GM19328 (cell line): ENCODE data around the gene CPM.
"Not testable (repeated sequence)": the region's sequence is repeated elsewhere in the genome, so short reads cannot be mapped to it uniquely, and the experiment has no call there.

Source experiments
- ATAC-seq: cut with Tn5 transposase; IDR thresholded peaks from one replicate; pipeline ENCODE4 v1.9.1; 2021; ENCODE audit warnings: mild to moderate bottlenecking, moderate library complexity; ENCODE audit not compliant: unreplicated experiment

Gene CPM

DNA sequence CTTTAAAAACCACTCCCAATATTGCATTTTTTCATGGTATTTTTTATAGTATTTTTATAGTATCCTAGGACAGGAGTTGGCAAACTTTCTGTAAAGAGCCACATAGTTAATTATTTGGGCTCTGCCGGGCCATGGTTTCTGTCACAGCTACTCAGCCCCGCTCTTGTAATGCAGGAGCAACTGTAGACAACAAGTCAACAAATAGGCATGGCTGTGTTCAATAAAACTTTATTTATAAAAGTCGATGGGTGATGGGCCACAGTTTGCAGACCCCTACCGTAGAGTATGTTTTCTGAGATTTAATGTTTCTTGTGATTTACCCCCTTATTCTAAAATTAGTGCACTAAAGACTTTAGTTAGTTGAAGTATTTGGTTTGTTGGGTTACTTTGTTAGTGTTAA is 99.5 kb downstream of the CPM start:
- ATAC-seq = no peak

GRCh38 chr12:68832504-68832867 is 100.5 kb downstream of the CPM start:
- ATAC-seq = no peak

- ATAC-seq = no peak
These were observed 101.0 kb downstream of the CPM start for GRCh38 chr12:68831751-68832503.

- ATAC-seq = no peak
These were observed 101.7 kb downstream of the CPM start for GRCh38 chr12:68831272-68831671.

- no peak for ATAC-seq
These were observed 104.3 kb downstream of the CPM start for GRCh38 chr12:68828672-68829068.

GRCh38 chr12:68827895-68828671 is 104.9 kb downstream of the CPM start:
- ATAC-seq = no peak

DNA sequence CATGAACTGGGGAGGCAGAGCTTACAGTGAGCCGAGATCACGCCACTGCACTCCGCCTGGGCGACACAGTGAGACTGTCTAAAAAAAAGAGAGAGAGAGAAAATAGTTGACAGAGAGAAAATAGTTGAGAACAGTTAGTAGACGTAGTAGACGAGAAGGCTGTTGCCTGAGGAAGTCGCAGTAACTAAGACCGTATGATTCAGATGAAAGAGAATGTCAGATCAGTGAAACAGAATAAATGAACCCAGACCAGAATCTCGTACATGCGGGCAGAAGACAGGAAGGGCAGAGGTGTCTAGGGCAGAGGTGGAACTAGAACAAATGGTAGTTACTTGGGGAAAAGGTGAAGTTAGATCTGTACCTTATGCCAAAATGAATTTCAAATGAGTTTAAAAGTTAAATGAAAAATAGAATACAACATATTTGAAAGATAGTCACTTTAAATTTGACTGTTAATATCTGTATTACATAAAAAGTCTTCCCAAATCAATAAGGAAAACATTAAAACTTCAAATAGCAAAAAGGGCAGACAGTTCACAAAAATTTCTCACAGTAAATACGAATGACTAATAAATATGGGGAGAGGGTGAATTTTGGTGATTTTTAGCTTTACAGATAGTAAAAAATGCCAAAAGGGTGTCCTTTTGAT is 107.3 kb downstream of the CPM start:
- no peak for ATAC-seq

DNA sequence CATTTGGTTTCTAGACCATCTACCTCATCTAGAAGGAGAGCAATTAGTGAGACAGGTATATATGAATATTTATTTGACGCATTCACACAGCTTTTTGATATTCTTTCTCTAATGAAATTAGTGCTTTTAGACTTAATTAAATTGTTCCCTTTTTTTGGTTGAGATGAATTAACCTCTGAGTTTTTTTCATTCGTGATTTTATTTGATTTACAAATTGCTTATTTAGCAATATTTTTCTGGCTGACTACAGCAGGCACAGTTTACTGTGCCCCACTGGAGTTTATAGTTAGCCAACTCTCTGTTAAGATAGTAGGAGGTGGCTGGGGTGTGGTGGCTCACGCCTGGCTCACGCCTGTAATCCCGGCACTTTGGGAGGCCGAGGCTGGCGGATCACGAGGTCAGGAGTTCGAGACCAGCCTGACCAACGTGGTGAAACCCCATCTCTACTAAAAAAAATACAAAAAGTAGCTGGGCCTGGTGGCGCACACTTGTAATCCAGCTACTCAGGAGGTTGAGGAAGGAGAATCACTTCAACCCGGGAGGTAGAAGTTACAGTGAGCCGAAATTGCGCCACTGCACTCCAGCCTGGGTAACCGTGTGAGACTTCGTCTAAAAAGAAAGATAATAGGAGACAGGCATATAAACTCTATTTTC is 108.2 kb downstream of the CPM start:
- ATAC-seq = no peak

DNA sequence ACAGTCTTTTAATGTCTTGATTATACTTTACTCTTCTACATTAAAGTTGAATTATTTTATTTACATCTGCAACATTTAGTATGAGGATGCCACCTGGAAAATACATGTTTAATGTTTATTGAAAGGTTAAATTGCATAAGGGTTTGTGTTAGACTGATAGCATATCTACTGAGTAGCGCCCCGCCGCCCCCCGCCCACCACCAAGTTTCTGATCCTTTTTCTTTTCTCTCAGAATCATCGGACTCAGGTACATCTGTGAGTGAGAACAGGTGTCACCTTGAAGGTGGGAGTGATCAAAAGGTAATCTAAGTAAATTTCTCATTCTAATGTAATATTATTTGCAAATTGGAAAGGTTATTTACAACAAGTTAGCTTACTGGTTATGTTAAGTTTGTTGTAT is 108.8 kb downstream of the CPM start:
- no peak for ATAC-seq

- ATAC-seq = no peak
These were observed 109.3 kb downstream of the CPM start for GRCh38 chr12:68823696-68824095.

DNA sequence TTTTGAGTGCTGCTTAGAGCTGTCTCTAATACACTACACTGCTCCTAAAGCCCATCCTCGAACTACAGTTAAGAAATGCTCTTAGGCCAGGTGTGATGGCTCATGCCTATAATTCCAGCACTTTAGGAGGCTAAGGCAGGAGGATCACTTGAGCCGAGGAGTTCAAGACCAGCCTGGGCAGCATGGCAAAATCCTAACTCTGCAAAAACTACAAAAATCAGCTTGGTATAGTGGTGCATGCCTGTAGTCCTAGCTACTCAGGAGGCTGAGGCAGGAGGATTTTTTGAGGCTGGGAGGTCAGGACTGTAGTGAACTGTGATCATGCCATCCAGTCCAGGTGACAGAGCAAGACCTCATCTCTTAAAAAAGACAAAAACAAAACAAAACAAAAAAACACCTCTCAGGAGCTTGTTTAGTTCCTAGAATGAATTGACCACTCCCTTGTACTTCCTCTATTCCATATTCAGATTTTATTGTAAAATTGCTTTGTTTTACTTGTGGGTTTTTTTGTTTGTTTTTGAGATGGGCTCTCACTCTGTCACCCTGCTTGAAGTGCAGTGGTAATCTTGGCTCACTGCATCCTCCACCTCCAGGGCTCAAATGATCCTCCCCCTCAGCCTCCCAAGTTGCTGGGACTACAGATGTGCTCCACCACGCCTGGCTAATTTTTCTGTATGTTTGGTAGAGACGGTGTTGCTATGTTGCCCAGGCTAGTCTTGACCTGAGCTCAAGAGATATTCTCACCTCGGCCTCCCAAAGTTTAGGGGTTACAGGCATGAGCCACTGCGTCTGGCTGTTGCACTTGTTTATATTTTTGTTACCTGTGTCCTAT is 111.4 kb downstream of the CPM start:
- no peak for ATAC-seq

DNA sequence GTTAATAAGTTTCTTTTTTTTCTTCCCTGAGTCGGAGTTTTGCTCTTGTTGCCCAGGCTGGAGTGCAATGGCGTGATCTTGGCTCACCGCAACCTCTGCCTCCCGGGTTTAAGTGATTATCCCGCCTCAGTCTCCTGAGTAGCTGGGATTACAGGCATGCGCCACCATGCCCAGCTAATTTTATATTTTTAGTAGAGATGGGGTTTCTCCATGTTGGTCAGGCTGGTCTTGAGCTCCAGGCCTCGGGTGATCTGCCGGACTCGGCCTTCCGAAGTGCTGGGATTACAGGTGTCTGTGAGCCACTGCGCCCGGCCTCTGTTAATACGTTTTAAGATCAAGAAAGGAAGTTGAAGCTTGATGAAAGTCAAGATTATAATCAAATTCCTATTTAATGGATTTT is 113.5 kb downstream of the CPM start:
- ATAC-seq = not testable (repeated sequence)

DNA sequence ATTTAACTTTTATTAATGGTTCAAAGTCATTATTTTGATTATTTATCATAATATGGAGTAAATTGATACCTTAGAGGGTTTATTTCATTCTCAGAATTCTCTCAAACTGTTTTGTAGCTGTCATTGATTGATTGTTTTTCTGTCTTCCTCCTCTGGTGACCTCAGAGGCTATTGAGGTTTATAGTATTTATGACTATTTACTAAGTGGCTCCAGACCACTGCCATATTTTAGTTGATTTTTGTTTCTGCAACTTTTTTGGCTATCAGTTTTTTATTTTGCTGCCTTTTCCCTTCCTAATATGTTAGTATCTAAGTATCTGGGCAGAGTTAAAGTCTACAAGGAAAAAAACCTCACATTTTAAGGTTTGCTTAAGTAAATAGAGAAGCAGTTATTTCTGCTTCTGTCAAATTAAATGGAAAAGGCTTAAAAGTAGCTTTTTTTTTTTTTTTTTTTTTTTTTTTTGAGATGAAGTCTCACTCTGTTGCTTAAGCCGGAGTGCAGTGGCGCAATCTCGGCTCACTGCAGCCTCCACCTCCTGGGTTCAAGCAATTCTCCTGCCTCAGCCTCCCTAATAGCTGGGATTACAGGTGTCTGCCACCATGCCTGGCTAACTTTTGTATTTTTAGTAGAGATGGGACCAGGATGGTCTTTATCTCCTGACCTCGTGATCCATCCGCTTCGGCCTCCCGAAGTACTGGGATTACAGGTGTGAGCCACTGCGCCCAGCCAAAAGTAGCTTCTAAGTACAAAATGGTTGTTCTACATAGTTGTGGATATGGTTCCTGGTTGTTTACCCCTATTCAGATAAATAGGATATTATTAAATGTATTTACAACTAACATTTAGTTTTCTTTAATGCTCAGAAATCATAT is 116.8 kb downstream of the CPM start:
- no peak for ATAC-seq

- no peak for ATAC-seq
These were observed 117.6 kb downstream of the CPM start for GRCh38 chr12:68815232-68815927.

GRCh38 chr12:68814490-68815231 is 118.3 kb downstream of the CPM start:
- ATAC-seq = no peak

GRCh38 chr12:68813242-68813593 is 119.8 kb downstream of the CPM start:
- no peak for ATAC-seq

GRCh38 chr12:68812553-68813241 is 120.3 kb downstream of the CPM start:
- no peak for ATAC-seq

DNA sequence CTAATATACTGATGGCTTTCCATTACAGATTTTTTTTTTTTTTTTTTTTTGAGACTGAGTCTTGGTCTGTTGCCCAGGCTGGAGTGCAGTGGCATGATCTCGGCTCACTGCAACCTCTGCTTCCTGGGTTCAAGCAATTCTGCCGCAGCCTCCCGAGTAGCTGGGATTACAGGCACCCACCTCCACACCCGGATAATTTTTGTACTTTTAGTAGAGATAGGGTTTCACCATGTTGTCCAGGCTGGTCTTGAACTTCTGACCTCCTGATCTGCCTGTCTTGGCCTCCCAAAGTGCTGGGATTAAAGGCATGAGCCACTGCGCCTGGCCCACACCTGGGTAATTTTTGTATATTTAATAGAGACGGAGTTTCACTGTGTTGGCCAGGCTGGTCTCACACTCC is 121.4 kb downstream of the CPM start:
- ATAC-seq = not testable (repeated sequence)
